B cell (primary cell): Measurements from ENCODE around the gene FRMD8. TPM values are rescaled to one million over a fixed set of nuclear protein-coding genes. Genes with fewer than 3 reads are reported as not detected.

Experiments used
- ATAC-seq: fragments of 200-7000 bp; cut with Tn5 transposase; one replicate; pipeline ENCODE4 v1.10.0; 2021; ENCODE audit warnings: low read depth, mild to moderate bottlenecking, moderate number of reproducible peaks, moderate library complexity
- CTCF ChIA-PET: fragments of 350-600 bp; sonication (Branson Sonifier 250); formaldehyde crosslinking; loops from one replicate; lab custom pipeline; 2021; ENCODE audit warnings: antibody characterized with exemption, inconsistent platforms; lab: Charles Lee
- POLR2A ChIA-PET: fragments of 350-600 bp; sonication (Branson Sonifier 250); formaldehyde crosslinking; loops from one replicate; lab custom pipeline; 2021; ENCODE audit warnings: antibody characterized with exemption; lab: Charles Lee
- DNase-seq: peaks from one replicate; pipeline ENCODE4 v3.0.0; 2013
- H2AFZ ChIP-seq: 2 replicates; pipeline ENCODE4 v1.6.1; 2012; ENCODE audit warnings: mild to moderate bottlenecking, low read depth, low read length; ENCODE audit not compliant: insufficient read depth, poor library complexity, severe bottlenecking
- H3K27ac ChIP-seq, 2 donors: 1 replicate in 1 of 2; 2 replicates in 1 of 2; pipeline ENCODE4 v1.5.1; 2012 to 2013; ENCODE audit warnings: low read length in 2 of 2, mild to moderate bottlenecking in 2 of 2, moderate library complexity in 1 of 2
- H3K27me3 ChIP-seq, 4 experiments: fragments of 200-600 bp in 1 of 4; sonication (generic) in 1 of 4; replicated peaks in 1 of 4; 1 replicate in 2 of 4; 2 replicates in 2 of 4; pipeline versions ENCODE4 v1.6.1 to v1.7.0; 2013 to 2016; ENCODE audit warnings: low read length in 3 of 4, mild to moderate bottlenecking in 2 of 4, mixed read lengths in 1 of 4, moderate library complexity in 1 of 4; ENCODE audit not compliant: insufficient read depth in 4 of 4, control insufficient read depth in 3 of 4; ENCODE audit errors: control extremely low read depth in 1 of 4
- H3K36me3 ChIP-seq, 2 experiments: replicated peaks in 1 of 2; 1 replicate in 1 of 2; 2 replicates in 1 of 2; pipeline versions ENCODE4 v1.6.1 to v1.7.1; 2013; ENCODE audit warnings: low read length in 1 of 2; ENCODE audit not compliant: insufficient read depth in 2 of 2, control insufficient read depth in 1 of 2; ENCODE audit errors: control extremely low read depth in 1 of 2, extremely low read depth in 1 of 2
- H3K4me1 ChIP-seq, 2 donors: fragments of 200-600 bp in 1 of 2; sonication (generic) in 1 of 2; 1 replicate in 1 of 2; 2 replicates in 1 of 2; pipeline versions ENCODE4 v1.5.1 to v1.6.1; 2013 to 2017; ENCODE audit warnings: low read length in 2 of 2; ENCODE audit not compliant: control insufficient read depth in 2 of 2, insufficient read depth in 2 of 2
- H3K4me2 ChIP-seq: replicated peaks from 2 replicates; pipeline ENCODE3; 2012; ENCODE audit warnings: mild to moderate bottlenecking, low read depth, low read length; ENCODE audit not compliant: poor library complexity, severe bottlenecking
- H3K4me3 ChIP-seq, 5 experiments: fragments of 200-600 bp in 1 of 5; sonication (generic) in 1 of 5; 1 replicate in 3 of 5; 2 replicates in 2 of 5; pipeline versions ENCODE4 v1.5.1 to v1.7.0; 2011 to 2016; ENCODE audit warnings: low read length in 4 of 5, mild to moderate bottlenecking in 4 of 5, low read depth in 2 of 5, control low read depth in 1 of 5, moderate library complexity in 1 of 5; ENCODE audit not compliant: insufficient read depth in 1 of 5; ENCODE audit errors: control extremely low read depth in 1 of 5, extremely low read depth in 1 of 5
- H3K79me2 ChIP-seq: fragments of 200-600 bp; sonication (generic); one replicate; pipeline ENCODE4 v1.6.0; 2016; ENCODE audit warnings: low read length; ENCODE audit not compliant: control insufficient read depth, insufficient read depth
- H3K9ac ChIP-seq: fragments of 200-600 bp; sonication (generic); 2 replicates; pipeline ENCODE4 v1.6.1; 2017; ENCODE audit warnings: mild to moderate bottlenecking, low read length, moderate library complexity
- H3K9me3 ChIP-seq, 3 donors: one replicate each; pipeline versions ENCODE4 v1.6.1 to v1.7.1; 2013; ENCODE audit warnings: low read length in 2 of 3; ENCODE audit not compliant: control insufficient read depth in 2 of 3, insufficient read depth in 1 of 3; ENCODE audit errors: control extremely low read depth in 1 of 3
- H4K20me1 ChIP-seq: 2 replicates; pipeline ENCODE4 v1.6.0; 2012; ENCODE audit warnings: mild to moderate bottlenecking, low read length; ENCODE audit not compliant: insufficient read depth, control insufficient read depth, poor library complexity, severe bottlenecking
- H3K27ac Mint-ChIP-seq: one replicate; pipeline ENCODE4 v1.8.0; 2021; ENCODE audit warnings: mixed read lengths
- H3K27me3 Mint-ChIP-seq: one replicate; pipeline ENCODE4 v1.8.0; 2021; ENCODE audit warnings: mixed read lengths
- H3K4me1 Mint-ChIP-seq: one replicate; pipeline ENCODE4 v1.8.0; 2021; ENCODE audit warnings: mixed read lengths
- H3K4me3 Mint-ChIP-seq: one replicate; pipeline ENCODE4 v1.8.0; 2021; ENCODE audit warnings: mixed read lengths
- H3K9me3 Mint-ChIP-seq: one replicate; pipeline ENCODE4 v1.8.0; 2022; ENCODE audit warnings: mixed read lengths; ENCODE audit not compliant: insufficient read depth
- EZH2 ChIP-seq: IDR thresholded peaks from 2 replicates; pipeline ENCODE4 v1.6.1; 2012; ENCODE audit warnings: borderline replicate concordance, low read depth, mild to moderate bottlenecking, moderate library complexity, low read length; ENCODE audit not compliant: insufficient read depth, poor library complexity, severe bottlenecking
- WGBS: methylation state at CpG from one replicate; pipeline ENCODE4 v1.1.5; 2013; ENCODE audit warnings: missing lambda C conversion rate; ENCODE audit not compliant: insufficient coverage; 5-methylcytosine and 5-hydroxymethylcytosine counted together
- intact Hi-C: fragments of 100-400 bp; cut with micrococcal nuclease; formaldehyde crosslinking; loops from one replicate; pipeline ENCODE4 v1.10.0; 2022
- polyA plus RNA-seq: library from polyadenylated mRNA; depleted of rRNA; stranded (reverse); fragments of >200 nt; gene quantifications from 2 replicates; pipeline ENCODE4 v1.2.3, GENCODE V29; 2012
- total RNA-seq, 2 donors: library from RNA; stranded (reverse); fragments of 120-200 nt in 1 of 2; gene quantifications; 1 replicate in 1 of 2; 2 replicates in 1 of 2; pipeline versions ENCODE4 v1.2.3 to v1.2.4, GENCODE V29; 2013 to 2022
- TF ChIP-seq, protein P1 (sequence below): fragments of 200-600 bp; IDR thresholded peaks from one replicate; pipeline ENCODE4 v1.8.0; 2022; ENCODE audit warnings: antibody characterized with exemption, mild to moderate bottlenecking

FRMD8 gene
- total and polyA plus RNA-seq, 2 donors (not counting 1 experiment from before 2014, with no cell fraction given): 44.3 to 73.6 TPM

DNA sequence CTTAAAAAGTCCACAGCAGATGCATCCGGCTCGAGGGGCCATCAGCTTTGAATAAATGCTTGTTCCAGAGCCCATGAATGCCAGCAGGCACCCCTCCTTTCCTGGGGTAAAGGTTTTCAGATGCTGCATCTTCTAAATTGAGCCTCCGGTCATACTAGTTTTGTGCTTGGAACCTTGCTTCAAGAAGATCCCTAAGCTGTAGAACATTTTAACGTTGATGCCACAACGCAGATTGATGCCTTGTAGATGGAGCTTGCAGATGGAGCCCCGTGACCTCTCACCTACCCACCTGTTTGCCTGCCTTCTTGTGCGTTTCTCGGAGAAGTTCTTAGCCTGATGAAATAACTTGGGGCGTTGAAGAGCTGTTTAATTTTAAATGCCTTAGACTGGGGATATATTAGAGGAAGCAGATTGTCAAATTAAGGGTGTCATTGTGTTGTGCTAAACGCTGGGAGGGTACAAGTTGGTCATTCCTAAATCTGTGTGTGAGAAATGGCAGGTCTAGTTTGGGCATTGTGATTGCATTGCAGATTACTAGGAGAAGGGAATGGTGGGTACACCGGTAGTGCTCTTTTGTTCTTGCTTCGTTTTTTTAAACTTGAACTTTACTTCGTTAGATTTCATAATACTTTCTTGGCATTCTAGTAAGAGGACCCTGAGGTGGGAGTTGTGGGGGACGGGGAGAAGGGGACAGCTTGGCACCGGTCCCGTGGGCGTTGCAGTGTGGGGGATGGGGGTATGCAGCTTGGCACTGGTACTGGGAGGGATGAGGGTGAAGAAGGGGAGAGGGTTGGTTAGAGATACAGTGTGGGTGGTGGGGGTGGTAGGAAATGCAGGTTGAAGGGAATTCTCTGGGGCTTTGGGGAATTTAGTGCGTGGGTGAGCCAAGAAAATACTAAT, 38.0 kb downstream of the FRMD8 start:
- no peaks in the 10 kb centered on the region for H3K9me3 ChIP-seq
- H3K27me3 ChIP-seq: no peaks in the 10 kb centered on the region
- CTCF ChIA-PET: interaction anchor here (0.8 to 14.9 kb wide), 11 partner anchors 8 to 80 kb away, joined by 3 to 541 read pairs (median 4); partner anchors contain the start of gene MALAT1
- peak overlapping the region; percentile 91 to 97 for H3K27ac ChIP-seq
- ATAC-seq (no peak), DNase-seq (peak; percentile 66)
- TF ChIP-seq, protein P1, sequence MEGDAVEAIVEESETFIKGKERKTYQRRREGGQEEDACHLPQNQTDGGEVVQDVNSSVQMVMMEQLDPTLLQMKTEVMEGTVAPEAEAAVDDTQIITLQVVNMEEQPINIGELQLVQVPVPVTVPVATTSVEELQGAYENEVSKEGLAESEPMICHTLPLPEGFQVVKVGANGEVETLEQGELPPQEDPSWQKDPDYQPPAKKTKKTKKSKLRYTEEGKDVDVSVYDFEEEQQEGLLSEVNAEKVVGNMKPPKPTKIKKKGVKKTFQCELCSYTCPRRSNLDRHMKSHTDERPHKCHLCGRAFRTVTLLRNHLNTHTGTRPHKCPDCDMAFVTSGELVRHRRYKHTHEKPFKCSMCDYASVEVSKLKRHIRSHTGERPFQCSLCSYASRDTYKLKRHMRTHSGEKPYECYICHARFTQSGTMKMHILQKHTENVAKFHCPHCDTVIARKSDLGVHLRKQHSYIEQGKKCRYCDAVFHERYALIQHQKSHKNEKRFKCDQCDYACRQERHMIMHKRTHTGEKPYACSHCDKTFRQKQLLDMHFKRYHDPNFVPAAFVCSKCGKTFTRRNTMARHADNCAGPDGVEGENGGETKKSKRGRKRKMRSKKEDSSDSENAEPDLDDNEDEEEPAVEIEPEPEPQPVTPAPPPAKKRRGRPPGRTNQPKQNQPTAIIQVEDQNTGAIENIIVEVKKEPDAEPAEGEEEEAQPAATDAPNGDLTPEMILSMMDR: no peak
- TF ChIP-seq EZH2: no peak
- H3K4me3 ChIP-seq: peak overlapping the region; percentile 63 to 98 (median 75)
- peak overlapping the region; percentile 90 for H3K9ac ChIP-seq
- intact Hi-C loops: loop anchor here (1.0 kb wide), 2 partner anchors 8 to 42 kb away; partner anchors contain the start of gene SLC25A45
- Mint-ChIP-seq H3K27ac (peak overlapping the region; percentile 100), H3K9me3 (no peaks in the 10 kb centered on the region), H3K4me1 (peaks cover 73% of the 10 kb centered on the region), H3K4me3 (peak overlapping the region; percentile 92), H3K27me3 (no peaks in the 10 kb centered on the region)
- peak overlapping the region; percentile 94 for H3K4me2 ChIP-seq
- H4K20me1 ChIP-seq: no peaks in the 10 kb centered on the region
- H3K4me1 ChIP-seq: peaks cover 79 to 88% of the 10 kb centered on the region in 2 donors
- H3K79me2 ChIP-seq: peaks cover 69% of the 10 kb centered on the region
- POLR2A ChIA-PET: interaction anchor here (0.5 to 16.5 kb wide), 18 partner anchors 7 to 146 kb away, joined by 3 to 1159 read pairs (median 6); partner anchors contain the start of genes FRMD8, MALAT1, SLC25A45 and ZNRD2
- no peak overlapping the region for H2AFZ ChIP-seq
- 0% methylated on average over 13 of the region's 18 CpGs for WGBS
- peaks cover 0 to 12% of the 10 kb centered on the region in 2 experiments for H3K36me3 ChIP-seq
